NCI-H748 treated with DMSO at 0.1 percent for 48 hours (cell line): Measurements from ENCODE around the gene RNF214.
"Not testable (repeated sequence)": the region's sequence is repeated elsewhere in the genome, so short reads cannot be mapped to it uniquely, and the experiment has no call there.

Experiments used
- DNase-seq: peaks from one replicate; lab custom pipeline; 2025; lab: John Stamatoyannopoulos, UW

Gene RNF214

GRCh38 chr11:117232092-117232878 is at the start of gene RNF214:
RNF214 (plus strand) TSS chr11:117232671; CDS start chr11:117234273, 1,602 bp downstream.
- peak; percentile 40 for DNase-seq

- DNase-seq, result not testable (repeated sequence)
Observed at GRCh38 chr11:117183178-117183577, 49.3 kb upstream of the RNF214 start.

GRCh38 chr11:117183724-117184349 is 48.6 kb upstream of the RNF214 start:
- DNase-seq, result no peak

- DNase-seq, result no peak
Observed at GRCh38 chr11:117185736-117186430, 46.6 kb upstream of the RNF214 start.

GRCh38 chr11:117186431-117186761 is 46.1 kb upstream of the RNF214 start:
- DNase-seq, result no peak

- DNase-seq, result no peak
Observed at GRCh38 chr11:117187007-117187406, 45.5 kb upstream of the RNF214 start.

GRCh38 chr11:117187428-117187798 is 45.1 kb upstream of the RNF214 start:
- no peak for DNase-seq

GRCh38 chr11:117187799-117188481 is 44.5 kb upstream of the RNF214 start:
- no peak for DNase-seq

- no peak for DNase-seq
Observed at GRCh38 chr11:117188620-117189081, 43.8 kb upstream of the RNF214 start.

GRCh38 chr11:117189191-117189940 is 43.1 kb upstream of the RNF214 start:
- DNase-seq, result no peak

GRCh38 chr11:117189941-117190544 is 42.4 kb upstream of the RNF214 start:
- no peak for DNase-seq

GRCh38 chr11:117191680-117192400 is 40.6 kb upstream of the RNF214 start:
- no peak for DNase-seq

- no peak for DNase-seq
Observed at GRCh38 chr11:117192401-117192875, 40.0 kb upstream of the RNF214 start.

- no peak for DNase-seq
Observed at GRCh38 chr11:117193130-117194020, 39.1 kb upstream of the RNF214 start.

- no peak for DNase-seq
Observed at GRCh38 chr11:117194267-117194666, 38.2 kb upstream of the RNF214 start.

GRCh38 chr11:117195258-117195657 is 37.2 kb upstream of the RNF214 start:
- no peak for DNase-seq

- no peak for DNase-seq
Observed at GRCh38 chr11:117195761-117196160, 36.7 kb upstream of the RNF214 start.

- DNase-seq, result no peak
Observed at GRCh38 chr11:117197006-117197405, 35.5 kb upstream of the RNF214 start.
